Measurements from ENCODE around the gene MAGI2. TPM values are rescaled to one million over a fixed set of nuclear protein-coding genes. Genes with fewer than 3 reads are reported as not detected.

Gene MAGI2
- total RNA-seq, 2 experiments from 2014 or later = 0.03 to 0.17 TPM

GRCh38 chr7:79459381-79459780 is 5.9 kb upstream of the MAGI2 start:
- no peak overlapping the region for H2AFZ ChIP-seq (ENCODE audit: low read length)
- no peak for DNase-seq (ENCODE audit: low spot score)
- no peaks in the 10 kb centered on the region for H3K4me1 ChIP-seq (ENCODE audit: insufficient read depth, low read length, poor library complexity, severe bottlenecking)
- no TSS peak for BruUV-seq (replicated peaks)
- no peaks in the 10 kb centered on the region for H4K20me1 ChIP-seq (ENCODE audit: insufficient read depth, low read length)
- H3K4me3 ChIP-seq (ENCODE audit: low read depth, low read length, poor library complexity, severe bottlenecking) = no peak overlapping the region
- no peak overlapping the region for H3K27ac ChIP-seq (ENCODE audit: low read depth, low read length, poor library complexity, severe bottlenecking)
- H3K36me3 ChIP-seq (ENCODE audit: insufficient read depth, low read length) = no peaks in the 10 kb centered on the region
- H3K4me2 ChIP-seq (ENCODE audit: low read length) = no peak overlapping the region
- no peaks in the 10 kb centered on the region for H3K9me2 ChIP-seq (ENCODE audit: insufficient read depth, low read length)
- H3K79me2 ChIP-seq (ENCODE audit: insufficient read depth, low read depth, low read length) = no peaks in the 10 kb centered on the region
- H3K9me3 ChIP-seq (ENCODE audit: low read length) = no peaks in the 10 kb centered on the region
- ChIA-PET CTCF (ENCODE audit: unreplicated experiment) (no interaction called here), POLR2A (no interaction called here)
- TF ChIP-seq CTCF (conservative IDR thresholded peaks at IDR 0.05; ENCODE audit: low read length) (no peak), EZH2phosphoT487 (IDR thresholded peaks at IDR 0.05; ENCODE audit: borderline replicate concordance, low read depth, low read length) (no peak)
- intact Hi-C loops (cut with micrococcal nuclease; ENCODE audit: unreplicated experiment) = no loop called here

DNA sequence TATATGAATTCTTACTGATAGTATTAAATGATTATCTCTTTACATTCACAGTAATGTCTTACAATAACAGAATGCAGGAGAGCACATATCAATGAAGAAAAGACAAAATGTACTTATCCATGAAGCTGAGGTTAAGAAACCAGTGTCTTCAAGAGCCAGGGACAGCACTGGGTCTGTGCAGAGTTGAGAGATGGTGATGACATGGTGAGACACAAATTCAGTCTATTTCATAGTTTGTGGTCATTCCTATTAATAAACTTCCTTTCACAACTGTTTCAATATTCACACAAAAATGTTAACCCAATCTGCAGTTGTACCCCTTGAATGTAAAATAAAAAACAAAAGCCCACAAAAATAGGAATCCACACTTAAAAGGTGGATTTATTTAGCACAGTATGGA is 5.3 kb upstream of the MAGI2 start:
- no peak overlapping the region for H3K4me2 ChIP-seq (ENCODE audit: low read length)
- H3K9me2 ChIP-seq (ENCODE audit: insufficient read depth, low read length) = no peaks in the 10 kb centered on the region
- no peak overlapping the region for H3K27ac ChIP-seq (ENCODE audit: low read depth, low read length, poor library complexity, severe bottlenecking)
- CTCF ChIA-PET (ENCODE audit: unreplicated experiment) = no interaction called here
- DNase-seq (ENCODE audit: low spot score) = no peak
- H3K79me2 ChIP-seq (ENCODE audit: insufficient read depth, low read depth, low read length) = no peaks in the 10 kb centered on the region
- no peak for TF ChIP-seq EZH2phosphoT487 (IDR thresholded peaks at IDR 0.05; ENCODE audit: borderline replicate concordance, low read depth, low read length)
- no peak for TF ChIP-seq CTCF (conservative IDR thresholded peaks at IDR 0.05; ENCODE audit: low read length)
- no peaks in the 10 kb centered on the region for H4K20me1 ChIP-seq (ENCODE audit: insufficient read depth, low read length)
- no peaks in the 10 kb centered on the region for H3K36me3 ChIP-seq (ENCODE audit: insufficient read depth, low read length)
- POLR2A ChIA-PET = interaction anchor here (0.7 kb wide), 2 partner anchors 52 to 1465 kb away, joined by 4 to 6 read pairs; no protein-coding TSS in a partner anchor
- no peaks in the 10 kb centered on the region for H3K9me3 ChIP-seq (ENCODE audit: low read length)
- intact Hi-C loops (cut with micrococcal nuclease; ENCODE audit: unreplicated experiment) = no loop called here
- no TSS peak for BruUV-seq (replicated peaks)
- H2AFZ ChIP-seq (ENCODE audit: low read length) = no peak overlapping the region
- no peaks in the 10 kb centered on the region for H3K4me1 ChIP-seq (ENCODE audit: insufficient read depth, low read length, poor library complexity, severe bottlenecking)
- H3K4me3 ChIP-seq (ENCODE audit: low read depth, low read length, poor library complexity, severe bottlenecking) = no peak overlapping the region

DNA sequence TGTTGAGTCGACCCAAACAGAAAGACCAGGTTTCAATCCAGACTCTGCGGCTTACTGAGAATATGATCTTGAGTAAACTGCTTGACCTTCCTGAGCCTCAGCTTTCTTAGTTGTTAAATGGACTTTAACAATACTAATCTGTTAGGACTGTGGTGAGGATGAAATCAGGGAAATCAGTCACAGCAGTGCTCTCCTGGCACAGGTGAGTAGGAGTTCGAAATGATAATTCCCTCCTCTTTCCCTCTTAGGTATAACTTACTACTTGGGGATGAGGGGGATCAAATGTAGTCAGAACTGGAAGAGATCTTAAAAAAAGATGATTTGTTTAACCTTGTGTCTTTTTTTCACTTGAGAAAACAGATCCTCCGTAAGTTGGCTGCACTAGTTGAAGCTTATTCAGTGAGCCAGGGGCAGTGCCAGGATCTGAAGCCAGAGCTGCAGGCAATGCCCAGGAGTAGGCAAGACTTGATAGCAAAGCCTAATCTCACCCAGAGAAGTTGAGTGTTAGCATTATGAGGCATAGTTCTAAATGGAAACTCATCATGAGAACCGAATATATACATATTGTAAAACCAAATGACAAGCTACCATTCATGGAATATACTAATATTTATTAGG is 1.8 kb upstream of the MAGI2 start:
- Histone ChIP-seq H3K36me3 (ENCODE audit: insufficient read depth, low read length) (no peaks in the 10 kb centered on the region), H3K9me3 (ENCODE audit: low read length) (no peaks in the 10 kb centered on the region), H3K9me2 (ENCODE audit: insufficient read depth, low read length) (no peaks in the 10 kb centered on the region), H3K79me2 (ENCODE audit: insufficient read depth, low read depth, low read length) (no peaks in the 10 kb centered on the region), H4K20me1 (ENCODE audit: insufficient read depth, low read length) (no peaks in the 10 kb centered on the region), H3K4me2 (ENCODE audit: low read length) (no peak overlapping the region), H2AFZ (ENCODE audit: low read length) (no peak overlapping the region), H3K27ac (ENCODE audit: low read depth, low read length, poor library complexity, severe bottlenecking) (no peak overlapping the region), H3K4me3 (ENCODE audit: low read depth, low read length, poor library complexity, severe bottlenecking) (no peak overlapping the region), H3K4me1 (ENCODE audit: insufficient read depth, low read length, poor library complexity, severe bottlenecking) (no peaks in the 10 kb centered on the region)
- no peak for TF ChIP-seq CTCF (conservative IDR thresholded peaks at IDR 0.05; ENCODE audit: low read length)
- no peak for TF ChIP-seq EZH2phosphoT487 (IDR thresholded peaks at IDR 0.05; ENCODE audit: borderline replicate concordance, low read depth, low read length)
- intact Hi-C loops (cut with micrococcal nuclease; ENCODE audit: unreplicated experiment) = no loop called here
- ChIA-PET POLR2A (no interaction called here), CTCF (ENCODE audit: unreplicated experiment) (no interaction called here)
- BruUV-seq (replicated peaks) = no TSS peak
- DNase-seq (ENCODE audit: low spot score) = no peak
